SK-N-SH (cell line): ENCODE data around the gene ASTN2. TPM values are rescaled to one million over a fixed set of nuclear protein-coding genes. Genes with fewer than 3 reads are reported as not detected.

ENCODE experiments used
- CTCF ChIA-PET: fragments of 300-600, 350-600 bp; formaldehyde crosslinking; extraction: SDS; loops from one replicate; lab custom pipeline; 2021; lab: Yijun Ruan, JAX
- POLR2A ChIA-PET: fragments of 350-600 bp; sonication (Branson Sonifier 250); formaldehyde crosslinking; extraction: SDS; loops from one replicate; lab custom pipeline; 2020; ENCODE audit warnings: antibody characterized with exemption, inconsistent platforms; lab: Yijun Ruan, JAX
- DNase-seq: peaks from one replicate; pipeline ENCODE4 v3.0.0; 2012
- H2AFZ ChIP-seq: fragments of 200-600 bp; sonication (generic); 2 replicates; pipeline ENCODE4 v1.8.1; 2016; ENCODE audit warnings: antibody characterized with exemption, mild to moderate bottlenecking, low read depth
- H3F3A ChIP-seq: fragments of 200-600 bp; sonication (generic); replicated peaks from 2 replicates; pipeline ENCODE3; 2016; ENCODE audit warnings: antibody characterized with exemption, mild to moderate bottlenecking; ENCODE audit not compliant: insufficient read depth
- H3K27ac ChIP-seq, 2 experiments: fragments of 200-500 bp in 1 of 2; fragments of 200-600 bp in 1 of 2; sonication (Bioruptor generic) in 1 of 2; sonication (generic), shearing (Covaris generic) in 1 of 2; 2 replicates each; pipeline versions ENCODE4 v1.5.1 to v1.6.1; 2014 to 2016; ENCODE audit warnings: low read depth in 2 of 2, inconsistent platforms in 1 of 2, low read length in 1 of 2, mild to moderate bottlenecking in 1 of 2, mixed read lengths in 1 of 2
- H3K27me3 ChIP-seq: fragments of 200-600 bp; sonication (generic), shearing (Covaris generic); 2 replicates; pipeline ENCODE4 v1.6.1; 2016; ENCODE audit warnings: mixed run types; ENCODE audit not compliant: insufficient read depth
- H3K36me3 ChIP-seq, 2 experiments: fragments of 200-500 bp in 1 of 2; fragments of 200-600 bp in 1 of 2; sonication (Bioruptor generic) in 1 of 2; sonication (generic) in 1 of 2; replicated peaks in 1 of 2; 2 replicates each; pipeline versions ENCODE3 to v1.5.1; 2014 to 2016; ENCODE audit warnings: low read length in 1 of 2, mild to moderate bottlenecking in 1 of 2; ENCODE audit not compliant: insufficient read depth in 2 of 2, control insufficient read depth in 1 of 2
- H3K4me1 ChIP-seq, 2 experiments: fragments of 200-500 bp in 1 of 2; fragments of 200-600 bp in 1 of 2; sonication (Bioruptor generic) in 1 of 2; sonication (generic), shearing (Covaris generic) in 1 of 2; 2 replicates each; pipeline versions ENCODE4 v1.5.1 to v1.6.1; 2014 to 2016; ENCODE audit warnings: low read depth in 1 of 2, low read length in 1 of 2, mixed run types in 1 of 2; ENCODE audit not compliant: insufficient read depth in 2 of 2, control insufficient read depth in 1 of 2
- H3K4me2 ChIP-seq: fragments of 200-600 bp; sonication (generic), shearing (Covaris generic); 2 replicates; pipeline ENCODE4 v1.6.1; 2017; ENCODE audit warnings: mixed run types
- H3K4me3 ChIP-seq, 2 experiments: fragments of 200-500 bp in 1 of 2; fragments of 200-600 bp in 1 of 2; sonication (Bioruptor generic) in 1 of 2; sonication (generic), shearing (Covaris generic) in 1 of 2; 2 replicates each; pipeline versions ENCODE4 v1.5.1 to v1.8.1; 2014 to 2016; ENCODE audit warnings: low read depth in 2 of 2, inconsistent platforms in 1 of 2, low read length in 1 of 2, mild to moderate bottlenecking in 1 of 2, mixed read lengths in 1 of 2, moderate library complexity in 1 of 2
- H3K79me2 ChIP-seq: fragments of 200-600 bp; sonication (generic); 2 replicates; pipeline ENCODE4 v1.8.1; 2017; ENCODE audit warnings: mild to moderate bottlenecking; ENCODE audit not compliant: insufficient read depth
- H3K9ac ChIP-seq: fragments of 200-600 bp; sonication (generic); 2 replicates; pipeline ENCODE4 v1.6.1; 2017; ENCODE audit warnings: mixed run types
- H3K9me2 ChIP-seq: fragments of 200-600 bp; sonication (generic); 2 replicates; pipeline ENCODE4 v1.6.1; 2017; ENCODE audit warnings: mixed run types
- H3K9me3 ChIP-seq: fragments of 200-600 bp; sonication (generic); 2 replicates; pipeline ENCODE4 v1.6.1; 2017; ENCODE audit warnings: mixed run types, mild to moderate bottlenecking, moderate library complexity
- H4K20me1 ChIP-seq: fragments of 200-600 bp; sonication (generic); 2 replicates; pipeline ENCODE4 v1.6.1; 2017; ENCODE audit warnings: mild to moderate bottlenecking, mixed run types; ENCODE audit not compliant: insufficient read depth
- CHD2 ChIP-seq: fragments of 150-350 bp; IDR thresholded peaks from 2 replicates; pipeline ENCODE4 v1.6.1; 2018; ENCODE audit warnings: low read length; ENCODE audit not compliant: partially characterized antibody
- CTCF ChIP-seq: fragments of 200-600 bp; sonication (generic); IDR thresholded peaks from 2 replicates; pipeline ENCODE4 v1.6.1; 2017; ENCODE audit warnings: antibody characterized with exemption, mild to moderate bottlenecking, moderate library complexity
- ELF1 ChIP-seq: IDR thresholded peaks from 2 replicates; pipeline ENCODE4 v1.4.0; 2012
- EZH2phosphoT487 ChIP-seq: fragments of 200-600 bp; sonication (generic); IDR thresholded peaks from 2 replicates; pipeline ENCODE4 v1.6.1; 2017; ENCODE audit warnings: low read depth, mixed run types, mild to moderate bottlenecking, antibody characterized with exemption, moderate library complexity, borderline replicate concordance
- GABPA ChIP-seq: IDR thresholded peaks from 2 replicates; pipeline ENCODE4 v1.4.0; 2012; ENCODE audit warnings: low read depth, mild to moderate bottlenecking
- JUND ChIP-seq: IDR thresholded peaks from 2 replicates; pipeline ENCODE4 v1.4.0; 2012
- MEF2A ChIP-seq: IDR thresholded peaks from 2 replicates; pipeline ENCODE4 v1.4.0; 2012; ENCODE audit warnings: low read depth, borderline replicate concordance
- NRF1 ChIP-seq: IDR thresholded peaks from 2 replicates; pipeline ENCODE4 v1.6.1; 2012; ENCODE audit warnings: low read depth, mild to moderate bottlenecking, low read length
- POLR2AphosphoS5 ChIP-seq: IDR thresholded peaks from 2 replicates; pipeline ENCODE4 v1.6.1; 2012; ENCODE audit warnings: low read depth, low read length
- RXRA ChIP-seq: IDR thresholded peaks from 2 replicates; pipeline ENCODE4 v1.4.0; 2012; ENCODE audit warnings: low read depth, mild to moderate bottlenecking, borderline replicate concordance
- TCF12 ChIP-seq: IDR thresholded peaks from 2 replicates; pipeline ENCODE4 v1.4.0; 2012
- TEAD4 ChIP-seq: IDR thresholded peaks from 2 replicates; pipeline ENCODE4 v1.4.0; 2012; ENCODE audit warnings: mild to moderate bottlenecking, borderline replicate concordance; ENCODE audit not compliant: insufficient read depth
- ZBTB33 ChIP-seq: IDR thresholded peaks from 2 replicates; pipeline ENCODE4 v1.4.0; 2012; ENCODE audit warnings: low read depth, borderline replicate concordance
- WGBS: methylation state at CpG from one replicate; pipeline ENCODE4 v1.1.6; 2017; ENCODE audit warnings: low lambda C conversion rate; 5-methylcytosine and 5-hydroxymethylcytosine counted together
- polyA plus RNA-seq, 3 experiments: library from polyadenylated mRNA; depleted of rRNA; stranded (reverse); fragments of >200 nt; gene quantifications; 2 replicates each; pipeline ENCODE4 v1.2.3, GENCODE V29; 2012
- TF ChIP-seq, protein P1 (sequence below): IDR thresholded peaks from 2 replicates; pipeline ENCODE4 v1.6.1; 2012; ENCODE audit warnings: mild to moderate bottlenecking, low read depth, low read length, moderate library complexity
- TF ChIP-seq, protein P2 (sequence below): IDR thresholded peaks from 2 replicates; pipeline ENCODE4 v1.4.0; 2012; ENCODE audit warnings: low read depth
- TF ChIP-seq, protein P3 (sequence below): fragments of 150-350 bp; IDR thresholded peaks from 2 replicates; pipeline ENCODE4 v1.6.1; 2017; ENCODE audit warnings: antibody characterized with exemption, low read length, low read depth, borderline replicate concordance
- TF ChIP-seq, protein P4 (sequence below): IDR thresholded peaks from 2 replicates; pipeline ENCODE4 v1.4.0; 2012; ENCODE audit warnings: low read depth, borderline replicate concordance

The ASTN2 gene
- polyA plus RNA-seq, 1 of the 3 experiments (the other 2 are of a cell fraction), result 6.6 TPM

GRCh38 chr9:116859763-116860162 lies 555.1 kb downstream of the ASTN2 start:
- H3K79me2 ChIP-seq, result no peaks in the 10 kb centered on the region
- CTCF ChIA-PET, result interaction anchor here (0.7 to 7.8 kb wide), 27 partner anchors 8 to 1266 kb away, joined by 3 to 88 read pairs (median 5); no protein-coding TSS in a partner anchor
- no peaks in the 10 kb centered on the region for H3K4me1 ChIP-seq
- no peaks in the 10 kb centered on the region for H3K27me3 ChIP-seq
- DNase-seq, result no peak
- no peaks in the 10 kb centered on the region for H3F3A ChIP-seq
- no peak overlapping the region for H3K4me3 ChIP-seq
- WGBS, result 72% methylated on average over 2 of the region's 2 CpGs
- no peak overlapping the region for H2AFZ ChIP-seq
- no peak overlapping the region for H3K9ac ChIP-seq
- H3K27ac ChIP-seq, result no peak overlapping the region; a peak in 1 of 4 replicates
- H3K4me2 ChIP-seq, result no peak overlapping the region
- TF ChIP-seq ZBTB33 (no peak), ELF1 (no peak), MEF2A (no peak), CTCF (no peak), EZH2phosphoT487 (no peak), TEAD4 (no peak), GABPA (no peak), POLR2AphosphoS5 (no peak), TCF12 (no peak), RXRA (no peak), JUND (no peak), CHD2 (no peak), NRF1 (no peak)
- TF ChIP-seq, protein P1, sequence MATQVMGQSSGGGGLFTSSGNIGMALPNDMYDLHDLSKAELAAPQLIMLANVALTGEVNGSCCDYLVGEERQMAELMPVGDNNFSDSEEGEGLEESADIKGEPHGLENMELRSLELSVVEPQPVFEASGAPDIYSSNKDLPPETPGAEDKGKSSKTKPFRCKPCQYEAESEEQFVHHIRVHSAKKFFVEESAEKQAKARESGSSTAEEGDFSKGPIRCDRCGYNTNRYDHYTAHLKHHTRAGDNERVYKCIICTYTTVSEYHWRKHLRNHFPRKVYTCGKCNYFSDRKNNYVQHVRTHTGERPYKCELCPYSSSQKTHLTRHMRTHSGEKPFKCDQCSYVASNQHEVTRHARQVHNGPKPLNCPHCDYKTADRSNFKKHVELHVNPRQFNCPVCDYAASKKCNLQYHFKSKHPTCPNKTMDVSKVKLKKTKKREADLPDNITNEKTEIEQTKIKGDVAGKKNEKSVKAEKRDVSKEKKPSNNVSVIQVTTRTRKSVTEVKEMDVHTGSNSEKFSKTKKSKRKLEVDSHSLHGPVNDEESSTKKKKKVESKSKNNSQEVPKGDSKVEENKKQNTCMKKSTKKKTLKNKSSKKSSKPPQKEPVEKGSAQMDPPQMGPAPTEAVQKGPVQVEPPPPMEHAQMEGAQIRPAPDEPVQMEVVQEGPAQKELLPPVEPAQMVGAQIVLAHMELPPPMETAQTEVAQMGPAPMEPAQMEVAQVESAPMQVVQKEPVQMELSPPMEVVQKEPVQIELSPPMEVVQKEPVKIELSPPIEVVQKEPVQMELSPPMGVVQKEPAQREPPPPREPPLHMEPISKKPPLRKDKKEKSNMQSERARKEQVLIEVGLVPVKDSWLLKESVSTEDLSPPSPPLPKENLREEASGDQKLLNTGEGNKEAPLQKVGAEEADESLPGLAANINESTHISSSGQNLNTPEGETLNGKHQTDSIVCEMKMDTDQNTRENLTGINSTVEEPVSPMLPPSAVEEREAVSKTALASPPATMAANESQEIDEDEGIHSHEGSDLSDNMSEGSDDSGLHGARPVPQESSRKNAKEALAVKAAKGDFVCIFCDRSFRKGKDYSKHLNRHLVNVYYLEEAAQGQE, result no peak
- TF ChIP-seq, protein P2, sequence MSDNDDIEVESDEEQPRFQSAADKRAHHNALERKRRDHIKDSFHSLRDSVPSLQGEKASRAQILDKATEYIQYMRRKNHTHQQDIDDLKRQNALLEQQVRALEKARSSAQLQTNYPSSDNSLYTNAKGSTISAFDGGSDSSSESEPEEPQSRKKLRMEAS, result no peak
- TF ChIP-seq, protein P3, sequence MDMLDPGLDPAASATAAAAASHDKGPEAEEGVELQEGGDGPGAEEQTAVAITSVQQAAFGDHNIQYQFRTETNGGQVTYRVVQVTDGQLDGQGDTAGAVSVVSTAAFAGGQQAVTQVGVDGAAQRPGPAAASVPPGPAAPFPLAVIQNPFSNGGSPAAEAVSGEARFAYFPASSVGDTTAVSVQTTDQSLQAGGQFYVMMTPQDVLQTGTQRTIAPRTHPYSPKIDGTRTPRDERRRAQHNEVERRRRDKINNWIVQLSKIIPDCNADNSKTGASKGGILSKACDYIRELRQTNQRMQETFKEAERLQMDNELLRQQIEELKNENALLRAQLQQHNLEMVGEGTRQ, result no peak
- TF ChIP-seq, protein P4, sequence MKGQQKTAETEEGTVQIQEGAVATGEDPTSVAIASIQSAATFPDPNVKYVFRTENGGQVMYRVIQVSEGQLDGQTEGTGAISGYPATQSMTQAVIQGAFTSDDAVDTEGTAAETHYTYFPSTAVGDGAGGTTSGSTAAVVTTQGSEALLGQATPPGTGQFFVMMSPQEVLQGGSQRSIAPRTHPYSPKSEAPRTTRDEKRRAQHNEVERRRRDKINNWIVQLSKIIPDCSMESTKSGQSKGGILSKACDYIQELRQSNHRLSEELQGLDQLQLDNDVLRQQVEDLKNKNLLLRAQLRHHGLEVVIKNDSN, result no peak
- H3K9me2 ChIP-seq, result no peaks in the 10 kb centered on the region
- POLR2A ChIA-PET, result no interaction called here
- H4K20me1 ChIP-seq, result no peaks in the 10 kb centered on the region
- peaks cover 0 to 11% of the 10 kb centered on the region in 2 experiments for H3K36me3 ChIP-seq
- H3K9me3 ChIP-seq, result no peaks in the 10 kb centered on the region
